Daoy (cell line): ENCODE results near the gene PCNX4. TPM values are rescaled to one million over a fixed set of nuclear protein-coding genes. Genes with fewer than 3 reads are reported as not detected.
"Not testable (repeated sequence)": the region's sequence is repeated elsewhere in the genome, so short reads cannot be mapped to it uniquely, and the experiment has no call there.

Source experiments
- DNase-seq: peaks from one replicate; pipeline ENCODE4 v3.0.0-alpha.2; 2015; ENCODE audit warnings: low read depth
- total RNA-seq: library from RNA; depleted of rRNA; stranded (reverse); fragments of >200 nt; shearing (Covaris generic); gene quantifications from 2 replicates; pipeline ENCODE4 v1.2.3, GENCODE V29; 2014; rRNA removed

Gene PCNX4
- total RNA-seq: 113 and 141 TPM in 2 replicates

- peak; percentile 99 for DNase-seq
Observed at GRCh38 chr14:60091550-60092525, at the start of gene PCNX4. Gene PCNX4, plus strand, starts transcription at chr14:60091923. Its CDS starts 15,716 bp downstream, at chr14:60107639.

GRCh38 chr14:60047976-60048375, 43.7 kb upstream of the PCNX4 start:
- not testable (repeated sequence) for DNase-seq

GRCh38 chr14:60051721-60052221, 40.0 kb upstream of the PCNX4 start:
- peak; percentile 15 for DNase-seq

GRCh38 chr14:60058087-60058486, 33.6 kb upstream of the PCNX4 start:
- no peak for DNase-seq

- DNase-seq: peak; percentile 17
Observed at GRCh38 chr14:60061371-60061770, 30.4 kb upstream of the PCNX4 start.

GRCh38 chr14:60064491-60065072, 27.1 kb upstream of the PCNX4 start:
- DNase-seq: no peak

GRCh38 chr14:60067882-60068281, 23.8 kb upstream of the PCNX4 start:
- DNase-seq: no peak

- no peak for DNase-seq
Observed at GRCh38 chr14:60079723-60080122, 12.0 kb upstream of the PCNX4 start.

GRCh38 chr14:60085085-60085484, 6.6 kb upstream of the PCNX4 start:
- DNase-seq: no peak

- DNase-seq: no peak
Observed at GRCh38 chr14:60085693-60086092, 6.0 kb upstream of the PCNX4 start.

GRCh38 chr14:60087668-60088067, 4.1 kb upstream of the PCNX4 start:
- DNase-seq: no peak

- no peak for DNase-seq
Observed at GRCh38 chr14:60089221-60089620, 2.5 kb upstream of the PCNX4 start.

- DNase-seq: peak; percentile 78
Observed at GRCh38 chr14:60090864-60091519, 731 bp upstream of the PCNX4 start.

- peak; percentile 34 for DNase-seq
Observed at GRCh38 chr14:60092526-60092920, 800 bp downstream of the PCNX4 start.

GRCh38 chr14:60093080-60093479, 1.4 kb downstream of the PCNX4 start:
- no peak for DNase-seq

GRCh38 chr14:60093606-60094005, 1.9 kb downstream of the PCNX4 start:
- DNase-seq: no peak

GRCh38 chr14:60094306-60094897, 2.7 kb downstream of the PCNX4 start:
- peak; percentile 88 for DNase-seq

GRCh38 chr14:60095231-60095630, 3.5 kb downstream of the PCNX4 start:
- no peak for DNase-seq

- DNase-seq: peak; percentile 41
Observed at GRCh38 chr14:60095781-60096450, 4.2 kb downstream of the PCNX4 start.

- no peak for DNase-seq
Observed at GRCh38 chr14:60097974-60098373, 6.3 kb downstream of the PCNX4 start.

- DNase-seq: not testable (repeated sequence)
Observed at GRCh38 chr14:60099855-60100254, 8.1 kb downstream of the PCNX4 start.
